HepG2 (cell line): ENCODE results near the gene CADM2. TPM values are rescaled to one million over a fixed set of nuclear protein-coding genes. Genes with fewer than 3 reads are reported as not detected.
A peak's percentile ranks its signal among the peaks of the same experiment; 100 is the strongest.

Experiments
- ATAC-seq: fragments of 200-7000 bp; cut with Tn5 transposase; 3 replicates; pipeline ENCODE4 v1.9.1; 2020; ENCODE audit warnings: mild to moderate bottlenecking, moderate library complexity
- BruUV-seq: library from RNA; stranded (reverse); fragments of 400-500 nt; replicated peaks from 2 replicates; lab custom pipeline; 2021; lab: Mats Ljungman, UMichigan
- CTCF ChIA-PET: fragments of 300-600 bp; formaldehyde crosslinking; extraction: SDS; loops from one replicate; lab custom pipeline; 2021; ENCODE audit warnings: low total read pairs, inconsistent platforms, low intra/inter-chr PET ratio; lab: Yijun Ruan, JAX
- POLR2A ChIA-PET: fragments of 350-600 bp; sonication (Branson Sonifier 250); formaldehyde crosslinking; loops from one replicate; lab custom pipeline; 2020; ENCODE audit warnings: antibody characterized with exemption, inconsistent platforms; lab: Yijun Ruan, JAX
- DNase-seq: peaks from one replicate; pipeline ENCODE4 v3.0.0-alpha.2; 2015; ENCODE audit warnings: low spot score
- FAIRE-seq: peaks from 3 replicates; lab custom pipeline; 2011; peaks lifted over from hg19 to GRCh38; lab: Jason Lieb, UNC
- H2AFZ ChIP-seq: one replicate; pipeline ENCODE4 v1.6.1; 2011; ENCODE audit warnings: low read length, inconsistent platforms
- H3K27ac ChIP-seq: fragments of 300-600 bp; 3 replicates; pipeline ENCODE4 v1.8.0; 2011; ENCODE audit warnings: mixed run types, mild to moderate bottlenecking, mixed read lengths, low read length, inconsistent platforms; ENCODE audit not compliant: insufficient read depth; ENCODE audit errors: extremely low read length
- H3K27me3 ChIP-seq, 2 experiments: fragments of 200-600 bp in 1 of 2; 2 replicates in 1 of 2; 3 replicates in 1 of 2; pipeline versions ENCODE4 v1.6.0 to v1.8.0; 2011; ENCODE audit warnings: low read length in 2 of 2, mild to moderate bottlenecking in 2 of 2, moderate library complexity in 2 of 2, inconsistent platforms in 1 of 2; ENCODE audit not compliant: insufficient read depth in 2 of 2, control insufficient read depth in 1 of 2
- H3K36me3 ChIP-seq, 2 experiments: fragments of 200-600 bp in 1 of 2; replicated peaks in 1 of 2; 2 replicates in 1 of 2; 3 replicates in 1 of 2; pipeline versions ENCODE4 v1.5.1 to v1.8.0; 2011; ENCODE audit warnings: low read length in 2 of 2, inconsistent platforms in 1 of 2; ENCODE audit not compliant: insufficient read depth in 2 of 2, control insufficient read depth in 1 of 2
- H3K4me1 ChIP-seq: 2 replicates; pipeline ENCODE4 v1.5.1; 2012; ENCODE audit warnings: low read length, inconsistent platforms; ENCODE audit not compliant: insufficient read depth
- H3K4me2 ChIP-seq: 2 replicates; pipeline ENCODE4 v1.6.0; 2011; ENCODE audit warnings: low read depth, low read length, inconsistent platforms
- H3K4me3 ChIP-seq, 3 experiments: fragments of 200-600 bp in 1 of 3; sonication (generic), shearing (Covaris generic) in 1 of 3; replicated peaks in 1 of 3; 2 replicates each; pipeline ENCODE4 v1.5.1; 2011 to 2016; ENCODE audit warnings: low read length in 3 of 3, inconsistent platforms in 2 of 3, low read depth in 2 of 3, mild to moderate bottlenecking in 2 of 3, control low read depth in 1 of 3, mixed read lengths in 1 of 3; ENCODE audit not compliant: insufficient read depth in 1 of 3
- H3K79me2 ChIP-seq: one replicate; pipeline ENCODE4 v1.6.1; 2011; ENCODE audit warnings: low read length, inconsistent platforms; ENCODE audit not compliant: insufficient read depth
- H3K9ac ChIP-seq: 2 replicates; pipeline ENCODE4 v1.6.0; 2011; ENCODE audit warnings: mild to moderate bottlenecking, low read depth, low read length, inconsistent platforms; ENCODE audit not compliant: insufficient read depth
- H3K9me3 ChIP-seq: 2 replicates; pipeline ENCODE4 v1.5.1; 2012; ENCODE audit warnings: mild to moderate bottlenecking, low read length
- H4K20me1 ChIP-seq: 2 replicates; pipeline ENCODE4 v1.6.0; 2011; ENCODE audit warnings: inconsistent platforms, mild to moderate bottlenecking, low read length, moderate library complexity; ENCODE audit not compliant: insufficient read depth
- ATF7 ChIP-seq, 2 experiments: fragments of 450-650 bp in 1 of 2; sonication (generic) in 1 of 2; formaldehyde crosslinking in 1 of 2; IDR thresholded peaks; 2 replicates each; pipeline versions ENCODE4 v1.4.0 to v1.6.1; 2016 to 2020; ENCODE audit warnings: antibody characterized with exemption in 1 of 2, mild to moderate bottlenecking in 1 of 2, missing genetic modification reagents in 1 of 2
- ATM ChIP-seq: fragments of 450-650 bp; IDR thresholded peaks from 2 replicates; pipeline ENCODE4 v1.7.1; 2017; ENCODE audit warnings: mild to moderate bottlenecking, borderline replicate concordance
- GATA4 ChIP-seq: sonication (generic); IDR thresholded peaks from 2 replicates; pipeline ENCODE4 v1.6.1; 2016; ENCODE audit warnings: antibody characterized with exemption, low read depth, borderline replicate concordance
- HDAC1 ChIP-seq: sonication (generic); formaldehyde crosslinking; IDR thresholded peaks from 2 replicates; pipeline ENCODE4 v1.5.1; 2020; ENCODE audit warnings: mild to moderate bottlenecking, missing genetic modification reagents
- LCORL ChIP-seq, 2 experiments: fragments of 450-650 bp in 1 of 2; sonication (generic) in 1 of 2; formaldehyde crosslinking in 1 of 2; IDR thresholded peaks; 2 replicates each; pipeline versions ENCODE4 v1.5.0 to v1.6.1; 2017 to 2020; ENCODE audit warnings: antibody characterized with exemption in 1 of 2, missing genetic modification reagents in 1 of 2
- MYNN ChIP-seq: sonication (generic); formaldehyde crosslinking; IDR thresholded peaks from 2 replicates; pipeline ENCODE4 v1.4.0; 2020; ENCODE audit warnings: mild to moderate bottlenecking, low read depth, missing genetic modification reagents
- SMAD3 ChIP-seq: sonication (generic); formaldehyde crosslinking; IDR thresholded peaks from 2 replicates; pipeline ENCODE4 v1.4.0; 2020; ENCODE audit warnings: missing genetic modification reagents
- SP140L ChIP-seq: sonication (generic); formaldehyde crosslinking; IDR thresholded peaks from 2 replicates; pipeline ENCODE4 v1.4.0; 2020; ENCODE audit warnings: missing genetic modification reagents, borderline replicate concordance
- ZNF605 ChIP-seq: sonication (generic); formaldehyde crosslinking; IDR thresholded peaks from 2 replicates; pipeline ENCODE4 v1.8.0; 2022; ENCODE audit warnings: mild to moderate bottlenecking, missing genetic modification reagents
- WGBS: methylation state at CpG from one replicate; pipeline ENCODE4 v1.1.6; 2017; ENCODE audit warnings: low lambda C conversion rate; 5-methylcytosine and 5-hydroxymethylcytosine counted together
- in situ Hi-C: cut with HindIII; loops from 2 replicates; pipeline ENCODE4 v1.10.0; 2017; ENCODE audit warnings: low pct_unique_long_range_greater_than_20kb; ENCODE audit not compliant: extremely low pct_ligation_motif_present
- intact Hi-C: fragments of 100-400 bp; cut with micrococcal nuclease; formaldehyde crosslinking; loops from one replicate; pipeline ENCODE4 v1.10.0; 2022; ENCODE audit not compliant: unreplicated experiment
- polyA plus RNA-seq, 8 experiments: library from polyadenylated mRNA; depleted of rRNA in 3 of 8; stranded (reverse) in 7 of 8; unstranded in 1 of 8; fragments of >200 nt; fragmentation: Illumina TruSeq in 4 of 8; extraction: Trizol in 4 of 8; gene quantifications; 2 replicates each; pipeline versions ENCODE4 v1.2.1 to v1.2.3, GENCODE V29; 2011 to 2016; ENCODE audit warnings: low read depth in 4 of 8, missing spikeins in 1 of 8, mixed read lengths in 1 of 8; ENCODE audit not compliant: insufficient read depth in 1 of 8
- total RNA-seq, 5 experiments: library from RNA; depleted of rRNA; stranded (reverse); fragments of >200 nt; fragmentation: Illumina TruSeq; extraction: Trizol; gene quantifications; 2 replicates each; pipeline ENCODE4 v1.2.3, GENCODE V29; 2016; ENCODE audit warnings: low read depth in 1 of 5
- TF ChIP-seq, protein P1 (sequence below): sonication (generic); formaldehyde crosslinking; IDR thresholded peaks from 2 replicates; pipeline ENCODE4 v1.5.1; 2020; ENCODE audit warnings: mild to moderate bottlenecking, missing genetic modification reagents, borderline replicate concordance
- TF ChIP-seq, protein P2 (sequence below): sonication (generic); formaldehyde crosslinking; IDR thresholded peaks from 2 replicates; pipeline ENCODE4 v1.5.0; 2020; ENCODE audit warnings: missing genetic modification reagents

Gene CADM2
- total and polyA plus RNA-seq, 2 of the 13 experiments (the other 11 are each of a cell fraction or from before 2014, with no cell fraction given) = not detected

DNA sequence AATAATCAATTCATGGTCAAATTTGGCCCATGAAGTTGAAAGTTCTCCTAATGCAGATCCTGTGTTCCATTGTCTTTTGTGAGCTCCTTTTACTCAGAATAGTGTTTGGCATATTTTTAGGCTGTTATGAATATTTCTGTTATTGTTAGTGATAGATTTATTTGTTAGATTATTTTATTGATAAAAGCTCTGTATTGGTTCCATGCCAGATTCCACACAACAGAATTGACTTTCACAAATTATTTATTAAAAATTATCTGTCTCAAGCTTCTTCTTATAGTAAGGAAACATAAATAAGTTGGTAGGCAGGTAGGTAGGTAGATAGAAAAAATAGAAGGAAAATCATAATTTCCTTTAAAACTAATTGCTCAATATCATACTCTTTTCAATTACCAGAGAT is 557.4 kb downstream of the CADM2 start (continued):
- TF ChIP-seq, protein P1, sequence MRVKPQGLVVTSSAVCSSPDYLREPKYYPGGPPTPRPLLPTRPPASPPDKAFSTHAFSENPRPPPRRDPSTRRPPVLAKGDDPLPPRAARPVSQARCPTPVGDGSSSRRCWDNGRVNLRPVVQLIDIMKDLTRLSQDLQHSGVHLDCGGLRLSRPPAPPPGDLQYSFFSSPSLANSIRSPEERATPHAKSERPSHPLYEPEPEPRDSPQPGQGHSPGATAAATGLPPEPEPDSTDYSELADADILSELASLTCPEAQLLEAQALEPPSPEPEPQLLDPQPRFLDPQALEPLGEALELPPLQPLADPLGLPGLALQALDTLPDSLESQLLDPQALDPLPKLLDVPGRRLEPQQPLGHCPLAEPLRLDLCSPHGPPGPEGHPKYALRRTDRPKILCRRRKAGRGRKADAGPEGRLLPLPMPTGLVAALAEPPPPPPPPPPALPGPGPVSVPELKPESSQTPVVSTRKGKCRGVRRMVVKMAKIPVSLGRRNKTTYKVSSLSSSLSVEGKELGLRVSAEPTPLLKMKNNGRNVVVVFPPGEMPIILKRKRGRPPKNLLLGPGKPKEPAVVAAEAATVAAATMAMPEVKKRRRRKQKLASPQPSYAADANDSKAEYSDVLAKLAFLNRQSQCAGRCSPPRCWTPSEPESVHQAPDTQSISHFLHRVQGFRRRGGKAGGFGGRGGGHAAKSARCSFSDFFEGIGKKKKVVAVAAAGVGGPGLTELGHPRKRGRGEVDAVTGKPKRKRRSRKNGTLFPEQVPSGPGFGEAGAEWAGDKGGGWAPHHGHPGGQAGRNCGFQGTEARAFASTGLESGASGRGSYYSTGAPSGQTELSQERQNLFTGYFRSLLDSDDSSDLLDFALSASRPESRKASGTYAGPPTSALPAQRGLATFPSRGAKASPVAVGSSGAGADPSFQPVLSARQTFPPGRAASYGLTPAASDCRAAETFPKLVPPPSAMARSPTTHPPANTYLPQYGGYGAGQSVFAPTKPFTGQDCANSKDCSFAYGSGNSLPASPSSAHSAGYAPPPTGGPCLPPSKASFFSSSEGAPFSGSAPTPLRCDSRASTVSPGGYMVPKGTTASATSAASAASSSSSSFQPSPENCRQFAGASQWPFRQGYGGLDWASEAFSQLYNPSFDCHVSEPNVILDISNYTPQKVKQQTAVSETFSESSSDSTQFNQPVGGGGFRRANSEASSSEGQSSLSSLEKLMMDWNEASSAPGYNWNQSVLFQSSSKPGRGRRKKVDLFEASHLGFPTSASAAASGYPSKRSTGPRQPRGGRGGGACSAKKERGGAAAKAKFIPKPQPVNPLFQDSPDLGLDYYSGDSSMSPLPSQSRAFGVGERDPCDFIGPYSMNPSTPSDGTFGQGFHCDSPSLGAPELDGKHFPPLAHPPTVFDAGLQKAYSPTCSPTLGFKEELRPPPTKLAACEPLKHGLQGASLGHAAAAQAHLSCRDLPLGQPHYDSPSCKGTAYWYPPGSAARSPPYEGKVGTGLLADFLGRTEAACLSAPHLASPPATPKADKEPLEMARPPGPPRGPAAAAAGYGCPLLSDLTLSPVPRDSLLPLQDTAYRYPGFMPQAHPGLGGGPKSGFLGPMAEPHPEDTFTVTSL = no peak
- TF ChIP-seq SMAD3 (CRISPR knock-in tag) = no peak
- no peak for TF ChIP-seq ATM
- TF ChIP-seq SP140L = no peak
- TF ChIP-seq ZNF605 (CRISPR knock-in tag) = no peak
- no peak for TF ChIP-seq MYNN
- TF ChIP-seq HDAC1 (CRISPR knock-in tag) = no peak
- no peak for TF ChIP-seq GATA4

DNA sequence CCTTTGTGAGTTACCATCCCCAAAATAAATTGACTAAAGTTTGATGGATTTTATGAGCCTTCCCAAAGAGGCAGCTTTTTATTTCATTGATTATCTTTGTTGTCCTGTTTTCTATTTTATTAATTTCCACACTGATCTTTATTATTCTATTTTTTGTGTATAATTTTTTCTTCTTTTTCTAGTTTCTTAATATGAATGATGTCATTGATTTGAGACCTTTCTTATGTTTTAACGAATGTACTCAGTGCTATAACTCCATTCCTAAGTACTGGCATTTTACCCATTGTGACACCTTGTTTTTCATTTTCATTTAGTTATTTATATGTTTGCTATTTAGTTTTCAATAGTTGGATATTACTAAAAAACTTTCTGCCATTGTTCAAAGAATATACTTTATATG is 565.3 kb downstream of the CADM2 start:
- no peaks in the 10 kb centered on the region for H3K79me2 ChIP-seq
- intact Hi-C loops (no loop called here), in situ Hi-C loops (no loop called here)
- no peaks in the 10 kb centered on the region for H3K27me3 ChIP-seq
- no peak overlapping the region for H3K4me3 ChIP-seq
- no peaks in the 10 kb centered on the region for H3K9me3 ChIP-seq
- no peak overlapping the region for H3K4me2 ChIP-seq
- H3K9ac ChIP-seq = no peak overlapping the region
- H3K27ac ChIP-seq = no peak overlapping the region
- H3K4me1 ChIP-seq = no peaks in the 10 kb centered on the region
- no peak for DNase-seq
- WGBS = 4% methylated on average over 1 of the region's 1 CpG
- no peak overlapping the region for H2AFZ ChIP-seq
- no TSS peak for BruUV-seq
- TF ChIP-seq ATF7 (IDR thresholded peaks at IDR 0.05) (peak; percentile 90), ATF7 (CRISPR knock-in tag; IDR thresholded peaks at IDR 0.05) (no peak), LCORL (IDR thresholded peaks at IDR 0.05) (no peak), LCORL (CRISPR knock-in tag; IDR thresholded peaks at IDR 0.05) (no peak)
- TF ChIP-seq, protein P2, sequence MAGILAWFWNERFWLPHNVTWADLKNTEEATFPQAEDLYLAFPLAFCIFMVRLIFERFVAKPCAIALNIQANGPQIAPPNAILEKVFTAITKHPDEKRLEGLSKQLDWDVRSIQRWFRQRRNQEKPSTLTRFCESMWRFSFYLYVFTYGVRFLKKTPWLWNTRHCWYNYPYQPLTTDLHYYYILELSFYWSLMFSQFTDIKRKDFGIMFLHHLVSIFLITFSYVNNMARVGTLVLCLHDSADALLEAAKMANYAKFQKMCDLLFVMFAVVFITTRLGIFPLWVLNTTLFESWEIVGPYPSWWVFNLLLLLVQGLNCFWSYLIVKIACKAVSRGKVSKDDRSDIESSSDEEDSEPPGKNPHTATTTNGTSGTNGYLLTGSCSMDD (CRISPR knock-in tag) = no peak
- TF ChIP-seq, all 625 proteins: peak for 1
- no peak for FAIRE-seq
- Histone ChIP-seq H3K36me3 (no peaks in the 10 kb centered on the region), H4K20me1 (no peaks in the 10 kb centered on the region)
- ATAC-seq = no peak
- ChIA-PET CTCF (no interaction called here), POLR2A (no interaction called here)
